Measurements from ENCODE around the gene AFTPH.

AFTPH gene

DNA sequence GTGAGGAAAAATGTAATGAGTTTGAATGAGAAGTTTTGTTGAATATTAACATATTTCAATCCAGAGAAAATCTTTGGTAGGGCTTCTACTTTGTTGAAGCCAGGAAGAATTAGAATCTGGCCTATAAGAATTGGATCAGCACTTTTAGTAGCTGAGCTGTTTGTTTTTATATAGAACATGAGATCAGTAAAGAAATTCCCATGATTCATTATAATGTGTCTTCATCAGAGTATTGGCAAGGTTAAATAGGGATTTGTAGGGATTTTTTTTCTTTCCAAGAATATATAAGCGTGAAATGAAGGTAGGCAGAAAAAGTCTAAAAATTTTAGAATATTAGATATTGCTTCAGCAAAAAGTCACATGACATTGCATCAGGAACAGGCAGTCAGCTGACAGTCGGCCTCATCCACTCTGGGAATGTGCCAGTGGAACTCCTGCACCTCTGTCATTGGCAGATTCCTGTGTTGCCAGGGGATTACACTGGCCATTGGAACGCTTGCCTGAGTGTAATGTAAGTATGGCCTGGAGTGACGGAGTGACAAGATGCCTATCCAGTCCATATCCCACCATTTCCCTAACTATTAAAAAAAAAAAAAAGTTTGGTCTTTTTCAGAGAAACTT is 69.0 kb downstream of the AFTPH start:
- no peak for DNase-seq

DNA sequence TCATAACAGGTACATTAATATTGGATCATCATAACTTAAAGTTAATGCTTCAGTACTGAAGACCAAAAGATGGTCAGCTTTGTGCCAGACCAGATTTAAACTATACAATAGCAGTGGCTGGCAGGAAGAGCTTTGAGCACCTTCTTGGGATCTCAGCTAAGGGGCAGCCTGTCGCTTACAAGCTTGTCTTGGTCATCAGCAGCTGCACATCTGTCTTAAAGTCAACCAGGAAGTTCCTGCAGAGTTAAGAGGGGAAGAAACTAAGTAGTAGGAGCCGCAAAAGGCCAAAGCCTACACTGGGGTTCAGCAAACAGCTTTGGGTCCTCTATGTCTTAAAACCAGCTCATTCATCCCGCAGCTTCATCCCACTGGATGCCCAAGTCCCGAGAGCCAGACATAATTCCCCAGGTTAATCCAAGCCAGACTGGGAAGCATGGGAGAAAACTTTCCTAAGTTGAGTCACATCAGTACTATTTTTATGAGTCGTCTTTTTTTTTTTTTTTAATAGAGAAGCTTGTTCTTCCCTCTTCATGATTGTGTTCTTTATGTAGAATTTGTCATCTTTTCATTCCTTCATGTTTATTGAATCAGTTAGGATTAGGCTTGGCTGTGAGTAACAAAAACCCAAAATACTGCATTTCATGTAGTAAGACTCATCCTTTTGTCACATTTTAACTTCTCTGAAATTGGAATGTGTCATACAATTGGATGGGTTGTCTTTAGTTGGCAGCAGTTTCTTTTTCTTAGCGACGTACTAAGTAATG is 70.3 kb downstream of the AFTPH start:
- no peak for DNase-seq

DNA sequence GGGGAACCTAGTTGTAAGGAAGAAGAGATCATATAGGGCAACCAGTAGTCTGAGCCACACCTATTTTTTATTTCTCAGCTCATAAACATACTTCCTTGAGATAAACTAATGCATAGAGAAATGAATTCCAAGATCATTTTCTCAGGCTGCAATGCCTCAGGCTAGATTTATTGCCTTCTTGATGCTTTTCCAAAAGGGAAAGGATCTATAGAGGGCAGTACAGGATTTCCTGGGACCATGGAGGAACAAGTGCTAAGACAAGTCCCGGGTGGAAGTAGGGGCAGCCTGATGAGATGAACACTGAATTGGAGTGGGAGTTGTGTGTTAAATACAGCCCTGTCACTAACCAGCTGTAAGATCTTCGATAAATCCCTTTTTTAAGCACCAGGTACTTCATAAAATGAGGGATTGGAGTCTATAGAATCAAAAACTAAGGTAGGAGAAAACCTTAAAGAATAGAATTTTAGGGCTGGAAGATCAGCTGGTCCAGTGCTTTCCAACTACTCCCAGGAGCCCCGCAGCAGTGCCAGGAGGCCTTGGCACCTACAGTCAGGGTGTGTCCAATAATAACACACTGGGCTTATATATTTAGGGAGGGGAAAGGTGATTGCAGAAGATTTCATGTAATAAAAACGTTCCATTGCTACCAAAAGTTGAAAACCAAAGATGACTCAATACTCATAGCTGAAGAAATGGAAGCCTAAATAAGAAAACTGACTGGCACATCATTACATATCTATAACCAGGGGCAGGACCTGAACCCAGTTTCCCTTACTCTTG is 71.5 kb downstream of the AFTPH start:
- no peak for DNase-seq

DNA sequence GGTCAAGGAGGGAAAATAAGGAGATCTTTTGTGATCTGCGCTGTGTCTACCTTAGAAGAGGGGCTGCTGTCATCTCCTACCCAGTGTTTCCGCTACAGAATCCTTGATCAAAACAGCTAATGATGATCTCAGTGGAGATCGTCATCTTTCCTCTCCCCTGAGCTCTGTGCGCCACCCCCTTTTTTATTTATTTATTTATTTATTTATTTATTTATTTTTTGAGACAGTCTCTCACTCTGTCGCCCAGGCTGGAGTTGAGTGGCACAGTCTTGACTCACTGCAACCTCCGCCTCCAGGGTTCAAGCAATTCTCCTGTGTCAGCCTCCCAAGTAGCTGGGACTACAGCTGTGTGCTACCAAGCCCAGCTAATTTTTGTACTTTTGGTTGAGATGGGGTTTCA is 74.1 kb downstream of the AFTPH start:
- DNase-seq = no peak

- no peak for DNase-seq
These were observed 75.3 kb downstream of the AFTPH start for GRCh38 chr2:64599469-64599868.

GRCh38 chr2:64601034-64601754 is 77.1 kb downstream of the AFTPH start:
- no peak for DNase-seq

- DNase-seq = no peak
These were observed 77.8 kb downstream of the AFTPH start for GRCh38 chr2:64601785-64602391.

GRCh38 chr2:64602436-64602835 is 78.3 kb downstream of the AFTPH start:
- DNase-seq = no peak

DNA sequence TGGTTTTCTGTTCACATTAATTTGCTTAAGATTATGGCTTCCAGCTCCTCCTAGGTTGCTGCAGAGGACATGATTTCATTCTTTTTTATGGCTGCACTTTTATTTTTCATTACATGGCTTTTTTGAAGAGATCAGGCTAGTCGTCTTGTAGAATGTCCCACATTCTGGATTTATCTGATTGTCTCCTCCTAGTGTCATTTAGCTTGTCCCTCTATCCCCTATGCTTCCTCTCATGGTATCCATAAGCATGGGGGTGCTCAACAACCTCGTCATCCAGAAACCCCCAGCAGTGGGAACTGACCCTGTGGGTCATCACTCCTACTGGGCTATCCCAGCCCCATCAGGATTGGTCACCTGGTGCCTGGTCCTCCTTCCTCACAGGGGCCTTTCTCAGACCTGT is 80.0 kb downstream of the AFTPH start:
- no peak for DNase-seq

DNA sequence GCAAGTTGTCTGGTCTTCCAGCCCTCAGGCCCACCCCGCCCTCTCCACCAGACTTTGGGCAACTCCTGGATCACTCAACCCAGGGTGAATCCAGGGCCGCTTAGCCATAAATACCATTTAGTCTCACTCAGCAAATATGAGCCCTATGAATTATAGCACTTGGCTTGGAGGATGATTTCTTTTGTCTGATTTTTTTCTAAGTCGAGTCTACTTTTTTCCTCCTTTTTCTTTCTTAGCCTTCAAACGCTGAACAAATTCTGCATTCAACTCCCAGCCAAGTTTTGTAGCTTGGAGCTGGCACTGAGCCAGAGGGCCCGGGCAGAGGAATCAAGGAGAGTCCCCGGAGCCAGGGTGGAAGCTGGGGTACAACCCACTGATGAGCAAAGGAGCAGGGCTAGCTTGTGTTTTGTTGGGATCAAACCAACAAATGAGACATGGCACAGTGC is 80.9 kb downstream of the AFTPH start:
- DNase-seq = no peak

DNA sequence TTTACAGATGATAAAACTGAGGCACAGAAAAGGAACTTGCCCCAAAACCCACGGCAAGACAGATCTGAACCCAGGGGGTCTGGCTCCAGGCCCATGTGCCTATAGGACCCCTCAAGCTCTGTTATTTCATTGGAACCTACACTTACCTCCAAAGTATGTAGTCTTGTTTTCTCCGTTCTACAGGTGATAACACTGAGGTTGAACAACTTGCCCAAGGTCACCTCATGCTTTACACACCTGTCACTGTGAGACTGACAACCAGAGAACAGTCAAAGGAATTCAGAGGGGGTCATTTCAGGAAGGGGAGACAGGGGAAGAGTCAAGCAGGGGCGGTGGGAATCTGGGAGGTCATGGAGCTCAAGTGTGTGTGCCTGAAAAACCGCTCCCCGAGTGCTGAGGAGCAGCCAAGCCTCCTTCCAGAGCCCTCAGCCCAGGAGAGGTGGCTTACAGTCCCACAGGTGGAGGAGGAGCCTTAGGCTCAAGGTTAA is 81.9 kb downstream of the AFTPH start:
- no peak for DNase-seq

DNA sequence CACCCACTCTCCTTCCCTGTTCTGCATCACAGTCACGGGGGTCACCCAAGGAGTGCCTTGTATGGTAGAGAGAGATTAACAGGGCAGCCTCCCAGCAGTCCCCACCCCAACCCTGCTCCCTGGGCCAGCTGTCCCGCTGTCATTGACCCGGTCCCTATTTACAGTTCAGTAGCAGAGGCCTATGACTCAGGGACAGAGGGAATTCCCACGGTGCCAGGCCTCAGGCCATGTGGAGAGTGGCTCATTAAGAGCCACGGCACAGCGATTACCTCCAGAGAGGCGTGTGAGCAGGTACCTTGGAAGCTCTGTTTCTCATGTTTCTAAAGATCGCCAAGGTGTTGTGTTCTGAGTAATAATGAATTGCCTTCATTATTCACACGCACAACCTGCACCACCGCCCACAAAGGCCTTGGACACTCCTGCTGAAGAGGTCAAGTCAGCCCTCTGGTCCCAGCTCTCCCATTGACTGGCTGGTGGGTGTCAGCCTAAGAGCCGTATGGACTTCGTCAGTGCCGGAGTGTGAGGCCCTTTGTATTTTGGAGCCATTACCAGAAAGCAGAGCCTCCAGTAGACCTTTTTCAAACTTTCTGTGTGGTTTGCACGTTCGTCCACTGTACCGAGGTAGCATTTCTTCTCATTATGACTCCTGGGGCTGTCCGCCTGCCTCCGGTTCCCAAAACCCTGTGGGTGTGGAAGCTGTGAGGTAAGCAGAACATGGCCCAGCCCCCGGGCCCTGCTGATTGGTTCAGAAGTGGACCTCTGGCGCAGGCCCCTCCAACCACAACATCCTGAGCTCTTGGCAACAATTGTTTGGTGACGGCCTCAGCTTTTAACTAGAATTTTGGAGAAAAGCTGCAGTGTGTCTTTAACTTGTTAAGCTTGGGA is 82.6 kb downstream of the AFTPH start:
- peak; percentile 90 for DNase-seq

DNA sequence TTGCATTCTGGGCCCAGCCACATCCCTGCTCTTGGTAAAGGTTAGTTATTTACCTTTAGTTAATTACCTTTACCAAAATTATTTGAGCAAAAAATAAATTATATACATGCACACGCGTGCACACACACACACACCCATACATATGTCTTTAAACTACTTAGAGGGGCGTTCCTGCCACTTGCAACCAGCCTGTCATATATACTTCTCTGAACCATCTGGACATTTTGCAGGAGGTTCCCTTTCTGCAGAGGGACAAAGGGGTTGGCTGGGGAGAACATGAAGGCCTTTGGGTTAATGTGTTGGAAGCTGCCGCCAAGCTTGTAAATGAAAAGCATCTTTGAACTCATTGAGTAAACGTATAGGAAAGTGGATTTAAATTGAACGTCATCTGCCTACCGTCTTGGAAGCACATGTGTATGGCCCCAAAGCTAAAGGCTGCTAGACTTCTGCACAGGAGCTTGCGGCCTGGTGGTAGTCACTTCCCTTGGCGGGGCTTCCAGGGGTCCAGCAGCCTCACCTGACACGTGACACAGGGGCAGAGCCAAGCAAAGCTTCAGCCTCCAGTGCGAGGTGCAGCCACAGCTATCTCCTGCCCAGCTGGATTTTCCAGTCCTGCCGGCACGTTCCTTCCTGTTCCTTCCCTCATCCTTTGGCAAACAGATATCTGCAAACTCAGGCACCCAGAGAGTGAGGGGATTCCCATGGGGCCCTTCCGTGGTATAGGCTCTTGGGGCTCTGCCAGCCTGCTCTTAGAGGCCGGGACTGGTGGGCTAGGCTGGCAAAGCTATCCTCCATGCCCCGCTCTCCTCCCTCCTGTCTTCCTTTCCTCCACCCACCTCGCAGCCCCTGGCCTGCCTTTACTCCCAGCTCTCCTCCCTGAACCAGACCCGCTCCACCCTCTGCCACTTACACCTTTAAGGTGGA is 83.5 kb downstream of the AFTPH start:
- no peak for DNase-seq

DNA sequence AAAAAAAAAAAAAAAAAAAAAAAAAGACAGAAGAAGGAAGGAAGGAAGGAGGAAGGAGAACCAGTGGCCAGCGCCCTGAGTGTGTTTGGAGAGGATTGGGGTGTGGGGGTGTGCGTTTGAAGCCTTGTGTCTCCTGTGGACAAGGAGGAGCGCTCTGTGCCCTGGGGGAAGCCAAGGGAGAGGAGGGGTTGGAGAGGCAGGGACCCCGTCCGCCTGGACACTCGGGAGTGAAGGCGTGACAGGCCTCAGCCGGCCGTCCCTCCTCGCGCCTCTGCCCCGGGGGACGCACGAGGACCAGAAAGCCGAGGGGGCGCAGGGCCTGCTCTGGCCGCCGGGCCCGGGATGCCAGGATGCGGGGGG is 84.7 kb downstream of the AFTPH start:
- DNase-seq = no peak

DNA sequence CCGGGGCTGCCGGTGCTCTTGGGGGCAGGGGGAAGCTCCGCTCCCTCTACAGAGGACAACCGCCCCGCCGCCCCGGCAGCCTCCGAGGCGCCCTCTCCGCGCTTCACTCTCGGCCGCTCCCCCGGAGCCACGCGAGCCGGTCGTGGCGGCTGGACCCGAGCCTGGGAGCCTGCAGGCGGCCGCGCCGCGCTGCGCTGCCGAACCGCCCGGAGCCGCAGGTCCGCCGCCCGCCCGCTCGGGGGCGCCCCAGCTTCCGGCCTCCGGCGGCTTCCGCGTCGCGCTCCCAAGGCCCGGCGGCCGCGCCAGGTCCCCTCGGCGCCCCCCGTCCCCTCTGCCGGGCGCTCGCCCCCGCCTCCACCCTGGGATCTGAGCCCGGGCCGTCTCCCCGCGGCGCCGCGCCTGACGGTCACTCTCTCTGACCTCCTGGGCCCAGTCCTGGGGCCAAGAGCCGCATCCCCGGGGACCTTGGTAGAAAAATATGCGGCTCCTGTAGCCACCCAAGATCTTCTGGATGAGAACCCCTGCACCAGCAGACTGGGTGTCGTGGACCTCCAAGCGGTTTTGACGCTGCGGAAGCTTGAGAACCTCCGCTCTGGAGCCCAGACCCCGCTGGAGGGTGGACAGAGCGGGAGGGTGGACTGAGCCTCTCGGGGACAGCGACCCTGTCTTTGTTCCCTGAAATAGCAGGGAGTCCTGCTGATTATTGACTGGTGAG is 85.3 kb downstream of the AFTPH start:
- peak; percentile 65 for DNase-seq

GRCh38 chr2:64609942-64610281 is 85.8 kb downstream of the AFTPH start:
- no peak for DNase-seq

GRCh38 chr2:64610316-64610855 is 86.3 kb downstream of the AFTPH start:
- no peak for DNase-seq

DNA sequence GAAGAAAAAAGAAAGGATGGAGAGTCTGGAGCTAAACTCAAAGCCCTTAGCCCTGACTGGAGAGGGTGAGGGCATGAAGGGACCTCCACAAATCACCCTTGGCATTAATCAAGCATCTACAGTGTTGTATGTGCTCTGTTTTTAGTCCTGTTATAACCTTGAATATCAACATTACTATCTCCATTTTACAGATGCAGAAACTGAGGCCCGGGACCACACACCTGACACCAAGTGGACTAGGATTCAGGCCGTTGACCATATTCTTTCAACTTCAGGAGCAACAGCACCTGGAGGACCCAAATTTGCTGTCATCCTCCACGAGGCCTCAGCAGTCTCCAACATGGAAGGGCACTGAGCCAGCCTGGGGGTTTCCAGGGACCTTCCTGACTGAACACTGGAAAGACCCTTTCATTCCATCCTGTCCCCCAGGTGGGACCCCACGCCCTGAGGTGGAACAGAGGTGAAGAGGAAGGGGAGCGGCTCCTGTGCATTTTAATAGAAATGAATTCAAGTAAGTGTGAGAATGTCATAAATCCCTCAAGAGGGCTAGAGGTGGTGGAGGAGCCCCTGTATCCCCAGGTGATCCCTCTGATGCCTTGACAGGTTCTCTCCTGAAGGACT is 88.6 kb downstream of the AFTPH start:
- no peak for DNase-seq

- DNase-seq = no peak
These were observed 89.1 kb downstream of the AFTPH start for GRCh38 chr2:64613276-64613675.
